A549 (cell line): ENCODE measurements around the gene NUFIP1. TPM values are rescaled to one million over a fixed set of nuclear protein-coding genes. Genes with fewer than 3 reads are reported as not detected.

Experiments
- ATAC-seq, 2 experiments: fragments of 200-7000 bp in 1 of 2; fragments of >200 bp in 1 of 2; cut with Nextera tagmentation in 1 of 2; cut with Tn5 transposase in 1 of 2; 3 replicates each; pipeline versions ENCODE4 v1.8.0 to v1.9.1; 2018 to 2020; ENCODE audit warnings: mild to moderate bottlenecking in 1 of 2, moderate library complexity in 1 of 2
- CTCF ChIA-PET: fragments of 300-600 bp; sonication (Branson Sonifier 250); formaldehyde crosslinking; extraction: SDS; loops from one replicate; lab custom pipeline; 2021; ENCODE audit warnings: antibody characterized with exemption, inconsistent platforms; lab: Yijun Ruan, JAX
- POLR2A ChIA-PET: fragments of 350-600 bp; formaldehyde crosslinking; extraction: SDS; loops from one replicate; lab custom pipeline; 2021; ENCODE audit warnings: antibody characterized with exemption, inconsistent platforms; lab: Yijun Ruan, JAX
- DNase-seq, 2 experiments: peaks; one replicate each; pipeline versions ENCODE4 v3.0.0 to v3.0.0-alpha.2; 2011 to 2016; ENCODE audit warnings: low read depth in 1 of 2, low spot score in 1 of 2
- FAIRE-seq: peaks from 2 replicates; lab custom pipeline; 2011; peaks lifted over from hg19 to GRCh38; lab: Jason Lieb, UNC
- H3K27ac ChIP-seq, 2 experiments: fragments of >200 bp; sonication (Bioruptor Twin); formaldehyde crosslinking; 3 replicates each; pipeline ENCODE4 v1.5.1; 2016 to 2017
- H3K4me1 ChIP-seq: fragments of >200 bp; sonication (Bioruptor Twin); formaldehyde crosslinking; 3 replicates; pipeline ENCODE4 v1.6.1; 2016
- H3K4me2 ChIP-seq: fragments of >200 bp; sonication (Bioruptor Twin); formaldehyde crosslinking; 3 replicates; pipeline ENCODE4 v1.6.1; 2016
- H3K4me3 ChIP-seq: fragments of >200 bp; sonication (Bioruptor Twin); formaldehyde crosslinking; 3 replicates; pipeline ENCODE4 v1.5.1; 2016
- H3K9me3 ChIP-seq: fragments of >200 bp; sonication (Bioruptor Twin); formaldehyde crosslinking; 3 replicates; pipeline ENCODE4 v1.6.1; 2016
- BCL3 ChIP-seq: fragments of >200 bp; sonication (Bioruptor Twin); formaldehyde crosslinking; IDR thresholded peaks from 3 replicates; pipeline ENCODE4 v1.6.1; 2016
- CHD2 ChIP-seq: fragments of 150-350 bp; IDR thresholded peaks from 2 replicates; pipeline ENCODE4 v1.6.1; 2014; ENCODE audit warnings: low read length; ENCODE audit not compliant: partially characterized antibody
- CHD4 ChIP-seq: fragments of 200-600 bp; sonication (generic); IDR thresholded peaks from 2 replicates; pipeline ENCODE4 v1.6.1; 2016; ENCODE audit warnings: antibody characterized with exemption, mild to moderate bottlenecking, borderline replicate concordance
- EHMT2 ChIP-seq: fragments of 200-600 bp; sonication (generic); IDR thresholded peaks from 2 replicates; pipeline ENCODE4 v1.6.1; 2016; ENCODE audit warnings: antibody characterized with exemption, low read depth, mild to moderate bottlenecking, moderate library complexity
- FOSB ChIP-seq: fragments of 250-450 bp; sonication (Bioruptor Pico); IDR thresholded peaks from 2 replicates; pipeline ENCODE4 v1.5.0; 2020; ENCODE audit warnings: mild to moderate bottlenecking, moderate library complexity
- HDAC2 ChIP-seq: fragments of 200-600 bp; sonication (generic); IDR thresholded peaks from 2 replicates; pipeline ENCODE4 v1.6.1; 2016
- HOXB5 ChIP-seq: fragments of 250-450 bp; sonication (Bioruptor Pico); IDR thresholded peaks from 2 replicates; pipeline ENCODE4 v1.5.0; 2020; ENCODE audit warnings: mild to moderate bottlenecking, moderate library complexity
- JUNB ChIP-seq: fragments of >200 bp; sonication (Bioruptor Twin); formaldehyde crosslinking; IDR thresholded peaks from 2 replicates; pipeline ENCODE4 v1.6.1; 2016
- KDM1A ChIP-seq: fragments of 200-600 bp; sonication (generic); IDR thresholded peaks from 2 replicates; pipeline ENCODE4 v1.6.1; 2016; ENCODE audit warnings: low read depth, mild to moderate bottlenecking
- MAFK ChIP-seq: fragments of 450-650 bp; IDR thresholded peaks from 2 replicates; pipeline ENCODE4 v1.6.1; 2014; ENCODE audit not compliant: partially characterized antibody
- MAX ChIP-seq: IDR thresholded peaks from 2 replicates; pipeline ENCODE4 v1.6.1; 2012
- NFE2L2 ChIP-seq: fragments of 150-350 bp; conservative IDR thresholded peaks from 2 replicates; pipeline ENCODE4 v1.6.1; 2014; ENCODE audit warnings: low read length
- PBX3 ChIP-seq: IDR thresholded peaks from 2 replicates; pipeline ENCODE4 v1.6.1; 2012
- RARB ChIP-seq: fragments of 250-450 bp; sonication (Bioruptor Pico); IDR thresholded peaks from 2 replicates; pipeline ENCODE4 v1.8.0; 2021; ENCODE audit warnings: mild to moderate bottlenecking, moderate library complexity
- RCOR1 ChIP-seq: fragments of 150-350 bp; IDR thresholded peaks from 2 replicates; pipeline ENCODE4 v1.6.1; 2014; ENCODE audit warnings: antibody characterized with exemption, low read length, low read depth
- RFX5 ChIP-seq: fragments of 450-650 bp; IDR thresholded peaks from 2 replicates; pipeline ENCODE4 v1.7.1; 2014; ENCODE audit warnings: antibody characterized with exemption, mild to moderate bottlenecking, moderate library complexity
- RNF2 ChIP-seq: fragments of 200-600 bp; sonication (generic); IDR thresholded peaks from 2 replicates; pipeline ENCODE4 v1.6.1; 2016; ENCODE audit warnings: low read depth, mild to moderate bottlenecking, antibody characterized with exemption, moderate library complexity, borderline replicate concordance
- USF2 ChIP-seq: fragments of 450-650 bp; IDR thresholded peaks from 2 replicates; pipeline ENCODE4 v1.6.1; 2014; ENCODE audit warnings: antibody characterized with exemption
- ZC3H11A ChIP-seq: fragments of 450-650 bp; IDR thresholded peaks from 2 replicates; pipeline ENCODE4 v1.6.1; 2014; ENCODE audit warnings: antibody characterized with exemption, mild to moderate bottlenecking
- WGBS: methylation state at CpG from one replicate; pipeline ENCODE4 v1.1.6; 2017; ENCODE audit errors: missing lambda C conversion rate; 5-methylcytosine and 5-hydroxymethylcytosine counted together
- polyA plus RNA-seq, 4 experiments: library from polyadenylated mRNA; depleted of rRNA in 3 of 4; stranded (reverse); fragments of >200 nt; fragmentation: RNase III in 1 of 4; extraction: RNeasy Plus Mini Kit Qiagen cat#74134 plus additional on column Dnase treatment in 1 of 4; gene quantifications; 2 replicates in 3 of 4; 3 replicates in 1 of 4; pipeline ENCODE4 v1.2.3, GENCODE V29; 2011 to 2017
- TF ChIP-seq, protein P1 (sequence below): fragments of 150-350 bp; IDR thresholded peaks from 2 replicates; pipeline ENCODE4 v1.6.1; 2014; ENCODE audit warnings: low read depth, mild to moderate bottlenecking, low read length
- TF ChIP-seq, protein P2 (sequence below): fragments of 250-450 bp; sonication (Bioruptor Pico); IDR thresholded peaks from 2 replicates; pipeline ENCODE4 v1.5.0; 2020; ENCODE audit warnings: low read depth, mild to moderate bottlenecking, moderate library complexity

Gene NUFIP1
- polyA plus RNA-seq, 2 of the 4 experiments (the other 2 are of a cell fraction): 3.7 to 6.3 TPM

DNA sequence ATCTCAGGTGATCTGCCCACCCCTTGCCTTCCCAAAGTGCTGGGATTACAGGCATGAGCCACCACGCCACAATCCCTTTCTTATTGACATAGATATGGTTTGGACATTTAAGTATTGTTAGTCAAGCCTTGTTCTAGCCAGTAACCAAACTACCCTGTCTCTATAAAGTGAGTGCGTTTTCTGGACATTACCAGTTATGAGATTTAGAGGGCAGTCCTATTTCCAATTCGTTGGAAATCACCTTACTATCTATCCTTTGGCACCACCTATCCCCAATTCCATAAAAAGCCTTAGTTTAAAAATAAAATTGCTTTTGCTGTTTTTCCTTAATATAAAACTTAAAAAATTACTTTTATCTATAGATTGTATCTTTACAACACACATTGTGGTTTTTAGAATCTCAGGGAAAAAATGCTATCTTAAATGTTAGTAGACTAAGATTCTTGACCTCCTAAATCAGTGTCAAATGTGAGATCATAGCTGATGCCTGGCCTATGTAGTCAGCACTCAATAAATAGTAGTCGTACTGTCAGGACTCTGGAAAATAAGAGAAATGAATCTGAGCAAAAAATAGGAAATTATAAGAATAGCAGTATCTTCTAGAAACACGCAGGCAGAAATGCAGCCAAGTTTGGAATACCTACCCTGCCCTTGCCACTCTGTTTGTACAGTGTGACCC, 57.0 kb downstream of the NUFIP1 start (continued):
- TF ChIP-seq BCL3 (no peak), HDAC2 (no peak), CHD4 (no peak), FOSB (CRISPR knock-in tag) (no peak), RCOR1 (no peak), MAX (no peak)

- ChIA-PET CTCF (no interaction called here), POLR2A (no interaction called here)
- DNase-seq: no peak
- Histone ChIP-seq H3K4me1 (peaks cover 27% of the 10 kb centered on the region), H3K9me3 (no peaks in the 10 kb centered on the region), H3K27ac (no peak overlapping the region), H3K4me2 (no peak overlapping the region), H3K4me3 (no peak overlapping the region)
- FAIRE-seq: no peak
- TF ChIP-seq HOXB5 (CRISPR knock-in tag) (no peak), MAFK (peak; percentile 95)
- 84% methylated on average over 7 of the region's 7 CpGs for WGBS
- no peak for ATAC-seq
These were observed 58.2 kb downstream of the NUFIP1 start for GRCh38 chr13:44930963-44931623.

GRCh38 chr13:44930280-44930679, 59.0 kb downstream of the NUFIP1 start:
- ATAC-seq: no peak
- CTCF ChIA-PET: no interaction called here
- no peak for DNase-seq
- WGBS: 90% methylated on average over 2 of the region's 3 CpGs
- TF ChIP-seq EHMT2 (no peak), KDM1A (no peak), ZC3H11A (no peak)
- Histone ChIP-seq H3K4me1 (peaks cover 27% of the 10 kb centered on the region), H3K9me3 (no peaks in the 10 kb centered on the region), H3K4me2 (no peak overlapping the region), H3K27ac (0 out of 6 replicates have a peak overlapping the region, but pooled peaks of 1 of the 2 experiments have one; percentile 31), H3K4me3 (no peak overlapping the region)
- FAIRE-seq: no peak
- POLR2A ChIA-PET: no interaction called here

DNA sequence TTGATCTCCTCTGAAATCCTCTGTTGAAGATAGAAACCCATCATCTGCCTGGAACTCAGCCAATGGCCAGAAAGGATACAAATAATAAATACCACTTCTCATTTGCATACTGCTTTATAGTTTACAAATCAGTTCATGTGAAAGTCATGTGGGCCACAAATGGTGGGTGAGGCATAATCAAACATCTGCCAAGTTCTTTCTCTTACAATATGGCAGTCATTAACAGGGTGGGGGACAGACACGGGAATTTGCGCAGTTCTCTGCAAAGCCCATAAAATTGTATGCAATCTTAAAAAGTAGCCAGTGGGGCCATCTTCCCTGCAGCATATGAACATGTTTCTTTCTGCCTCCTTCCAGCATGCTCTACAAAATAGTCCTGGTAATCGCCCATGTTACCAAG, 59.6 kb downstream of the NUFIP1 start:
- H3K4me3 ChIP-seq: no peak overlapping the region
- no peak for DNase-seq
- no peak for TF ChIP-seq PBX3
- no peak for TF ChIP-seq USF2
- no peak for ATAC-seq
- ChIA-PET CTCF (no interaction called here), POLR2A (no interaction called here)
- no peak overlapping the region for H3K27ac ChIP-seq
- no peak overlapping the region for H3K4me2 ChIP-seq
- no peaks in the 10 kb centered on the region for H3K9me3 ChIP-seq
- 93% methylated on average over 3 of the region's 3 CpGs for WGBS
- H3K4me1 ChIP-seq: peaks cover 24% of the 10 kb centered on the region
- no peak for FAIRE-seq

DNA sequence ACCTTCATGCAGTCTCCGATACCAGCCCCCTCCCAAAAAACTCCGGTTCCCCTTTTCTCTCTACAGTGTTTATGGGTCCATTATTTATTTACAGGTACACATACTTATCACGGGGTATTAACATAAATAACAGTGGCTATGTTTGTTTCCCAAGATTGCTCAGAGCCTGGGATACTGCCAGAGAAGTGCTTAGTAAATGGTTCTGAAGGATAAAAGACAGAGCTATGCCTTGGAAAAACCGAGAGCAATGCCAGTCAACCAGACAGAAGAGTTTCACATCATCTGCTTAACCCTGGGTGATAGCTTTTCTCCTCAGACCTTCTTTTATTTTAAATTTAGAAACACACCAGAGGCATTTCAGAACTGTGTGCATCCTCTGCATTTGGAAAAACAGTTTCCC, 61.3 kb downstream of the NUFIP1 start:
- DNase-seq (no peak), FAIRE-seq (no peak), ATAC-seq (no peak)
- no peak overlapping the region for H3K4me3 ChIP-seq
- H3K27ac ChIP-seq: no peak overlapping the region
- H3K4me2 ChIP-seq: no peak overlapping the region
- peaks cover 12% of the 10 kb centered on the region for H3K4me1 ChIP-seq
- ChIA-PET CTCF (interaction anchor here (1.5 kb wide), 2 partner anchors 9 to 42 kb away, joined by 4 to 6 read pairs; no protein-coding TSS in a partner anchor), POLR2A (interaction anchor here (0.6 kb wide), 1 partner anchor 445 kb away, joined by 3 read pairs; no protein-coding TSS in a partner anchor)
- WGBS: 58% methylated on average over 4 of the region's 4 CpGs
- no peaks in the 10 kb centered on the region for H3K9me3 ChIP-seq
- no peak for TF ChIP-seq RARB (CRISPR knock-in tag)
- no peak for TF ChIP-seq RNF2
- no peak for TF ChIP-seq CHD2
- no peak for TF ChIP-seq MAFK
- TF ChIP-seq RFX5: no peak
- TF ChIP-seq, protein P1, sequence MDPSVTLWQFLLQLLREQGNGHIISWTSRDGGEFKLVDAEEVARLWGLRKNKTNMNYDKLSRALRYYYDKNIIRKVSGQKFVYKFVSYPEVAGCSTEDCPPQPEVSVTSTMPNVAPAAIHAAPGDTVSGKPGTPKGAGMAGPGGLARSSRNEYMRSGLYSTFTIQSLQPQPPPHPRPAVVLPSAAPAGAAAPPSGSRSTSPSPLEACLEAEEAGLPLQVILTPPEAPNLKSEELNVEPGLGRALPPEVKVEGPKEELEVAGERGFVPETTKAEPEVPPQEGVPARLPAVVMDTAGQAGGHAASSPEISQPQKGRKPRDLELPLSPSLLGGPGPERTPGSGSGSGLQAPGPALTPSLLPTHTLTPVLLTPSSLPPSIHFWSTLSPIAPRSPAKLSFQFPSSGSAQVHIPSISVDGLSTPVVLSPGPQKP: no peak
- TF ChIP-seq NFE2L2: no peak
- no peak for TF ChIP-seq FOSB (CRISPR knock-in tag)
- TF ChIP-seq, protein P2, sequence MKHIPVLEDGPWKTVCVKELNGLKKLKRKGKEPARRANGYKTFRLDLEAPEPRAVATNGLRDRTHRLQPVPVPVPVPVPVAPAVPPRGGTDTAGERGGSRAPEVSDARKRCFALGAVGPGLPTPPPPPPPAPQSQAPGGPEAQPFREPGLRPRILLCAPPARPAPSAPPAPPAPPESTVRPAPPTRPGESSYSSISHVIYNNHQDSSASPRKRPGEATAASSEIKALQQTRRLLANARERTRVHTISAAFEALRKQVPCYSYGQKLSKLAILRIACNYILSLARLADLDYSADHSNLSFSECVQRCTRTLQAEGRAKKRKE (CRISPR knock-in tag): no peak
- no peak for TF ChIP-seq MAX
- no peak for TF ChIP-seq JUNB
